H9 (cell line): Measurements from ENCODE around the gene ENPEP. TPM values are rescaled to one million over a fixed set of nuclear protein-coding genes. Genes with fewer than 3 reads are reported as not detected.
"Not testable (repeated sequence)": the region's sequence is repeated elsewhere in the genome, so short reads cannot be mapped to it uniquely, and the experiment has no call there.

Source experiments
- DNase-seq: peaks from one replicate; pipeline ENCODE4 v3.0.0-alpha.2; 2017
- H2AFZ ChIP-seq: one replicate; pipeline ENCODE4 v1.6.1; 2013; ENCODE audit warnings: mild to moderate bottlenecking, low read length, control low read depth, moderate library complexity
- H2AK5ac ChIP-seq: 2 replicates; pipeline ENCODE4 v1.6.1; 2013; ENCODE audit warnings: low read length, control low read depth, mixed read lengths; ENCODE audit not compliant: insufficient read length
- H2BK120ac ChIP-seq: one replicate; pipeline ENCODE4 v1.6.1; 2013; ENCODE audit warnings: low read depth, mild to moderate bottlenecking, low read length, control low read depth, inconsistent platforms; ENCODE audit not compliant: poor library complexity, severe bottlenecking
- H2BK12ac ChIP-seq: 2 replicates; pipeline ENCODE4 v1.6.1; 2013; ENCODE audit warnings: low read length, control low read depth, mixed read lengths, low read depth; ENCODE audit not compliant: insufficient read length
- H2BK15ac ChIP-seq: 2 replicates; pipeline ENCODE4 v1.6.1; 2013; ENCODE audit warnings: low read depth, low read length, control low read depth
- H2BK20ac ChIP-seq: one replicate; pipeline ENCODE4 v1.6.1; 2013; ENCODE audit warnings: low read depth, mild to moderate bottlenecking, low read length, control low read depth, inconsistent platforms; ENCODE audit not compliant: poor library complexity, severe bottlenecking
- H2BK5ac ChIP-seq: 2 replicates; pipeline ENCODE4 v1.6.1; 2013; ENCODE audit warnings: low read length, control low read depth, mixed read lengths; ENCODE audit not compliant: insufficient read length
- H3K14ac ChIP-seq: 2 replicates; pipeline ENCODE4 v1.6.1; 2013; ENCODE audit warnings: low read length, control low read depth; ENCODE audit not compliant: insufficient read depth
- H3K18ac ChIP-seq: 2 replicates; pipeline ENCODE4 v1.6.1; 2013; ENCODE audit warnings: low read depth, mild to moderate bottlenecking, mixed read lengths, low read length, control low read depth; ENCODE audit not compliant: insufficient read length
- H3K23ac ChIP-seq: 2 replicates; pipeline ENCODE4 v1.6.1; 2013; ENCODE audit warnings: low read length, control low read depth, mixed read lengths, low read depth; ENCODE audit not compliant: insufficient read length
- H3K23me2 ChIP-seq: 2 replicates; pipeline ENCODE4 v1.6.1; 2013; ENCODE audit warnings: low read depth, mild to moderate bottlenecking, mixed read lengths, low read length, control low read depth; ENCODE audit not compliant: insufficient read length, poor library complexity, severe bottlenecking
- H3K27ac ChIP-seq: 2 replicates; pipeline ENCODE4 v1.5.1; 2013; ENCODE audit warnings: low read length, control low read depth, mixed read lengths, low read depth; ENCODE audit not compliant: insufficient read length
- H3K27me3 ChIP-seq: 2 replicates; pipeline ENCODE4 v1.6.1; 2013; ENCODE audit warnings: low read length, control low read depth, inconsistent platforms; ENCODE audit not compliant: insufficient read depth
- H3K4ac ChIP-seq: 2 replicates; pipeline ENCODE4 v1.6.1; 2013; ENCODE audit warnings: low read depth, mild to moderate bottlenecking, control low read depth, inconsistent platforms, low read length, moderate library complexity
- H3K4me1 ChIP-seq: 2 replicates; pipeline ENCODE4 v1.6.1; 2013; ENCODE audit warnings: low read length, control low read depth, inconsistent platforms; ENCODE audit not compliant: insufficient read depth
- H3K4me2 ChIP-seq: 2 replicates; pipeline ENCODE4 v1.6.1; 2013; ENCODE audit warnings: low read length, control low read depth, mixed read lengths; ENCODE audit not compliant: insufficient read length, insufficient read depth
- H3K56ac ChIP-seq: 2 replicates; pipeline ENCODE4 v1.6.1; 2013; ENCODE audit warnings: low read depth, mild to moderate bottlenecking, mixed read lengths, low read length, control low read depth; ENCODE audit not compliant: insufficient read length
- H3K79me1 ChIP-seq: 2 replicates; pipeline ENCODE4 v1.6.1; 2013; ENCODE audit warnings: low read depth, mild to moderate bottlenecking, moderate library complexity, low read length, control low read depth, inconsistent platforms; ENCODE audit not compliant: insufficient read depth, poor library complexity, severe bottlenecking
- H3K79me2 ChIP-seq: 2 replicates; pipeline ENCODE4 v1.6.1; 2013; ENCODE audit warnings: low read length, control low read depth, inconsistent platforms; ENCODE audit not compliant: insufficient read depth
- H3K9ac ChIP-seq: 2 replicates; pipeline ENCODE4 v1.6.1; 2013; ENCODE audit warnings: low read length, control low read depth, mixed read lengths; ENCODE audit not compliant: insufficient read length; ENCODE audit errors: extremely low read depth
- H3K9me3 ChIP-seq: one replicate; pipeline ENCODE4 v1.6.1; 2013; ENCODE audit warnings: low read depth, low read length, inconsistent platforms; ENCODE audit not compliant: control insufficient read depth
- H3T11ph ChIP-seq: one replicate; pipeline ENCODE4 v1.6.1; 2013; ENCODE audit warnings: mild to moderate bottlenecking, low read length, control low read depth, inconsistent platforms
- H4K20me1 ChIP-seq: one replicate; pipeline ENCODE4 v1.6.1; 2013; ENCODE audit not compliant: control insufficient read depth, insufficient read length, insufficient read depth
- H4K5ac ChIP-seq: 2 replicates; pipeline ENCODE4 v1.6.1; 2013; ENCODE audit warnings: low read depth, mild to moderate bottlenecking, mixed read lengths, low read length, control low read depth; ENCODE audit not compliant: insufficient read length
- H4K8ac ChIP-seq: replicated peaks from 2 replicates; pipeline ENCODE4 v1.6.1; 2013; ENCODE audit warnings: low read length, control low read depth, mixed read lengths, low read depth; ENCODE audit not compliant: insufficient read length
- H4K91ac ChIP-seq: 2 replicates; pipeline ENCODE4 v1.6.1; 2013; ENCODE audit warnings: low read depth, mild to moderate bottlenecking, moderate library complexity, mixed read lengths, low read length, control low read depth; ENCODE audit not compliant: insufficient read length
- H3K27ac Mint-ChIP-seq, 3 experiments: 2 replicates in 2 of 3; 3 replicates in 1 of 3; pipeline ENCODE4 v1.8.0; 2020 to 2021; ENCODE audit warnings: mixed read lengths in 3 of 3, mild to moderate bottlenecking in 1 of 3, moderate library complexity in 1 of 3
- H3K27me3 Mint-ChIP-seq: 2 replicates; pipeline ENCODE4 v1.8.0; 2021; ENCODE audit warnings: low read depth, mild to moderate bottlenecking, moderate library complexity, mixed read lengths
- H3K36me3 Mint-ChIP-seq, 3 experiments: 2 replicates in 2 of 3; 3 replicates in 1 of 3; pipeline ENCODE4 v1.8.0; 2020 to 2021; ENCODE audit warnings: low read depth in 3 of 3, mixed read lengths in 3 of 3; ENCODE audit not compliant: insufficient read depth in 1 of 3
- H3K4me1 Mint-ChIP-seq, 2 experiments: 2 replicates each; pipeline ENCODE4 v1.8.0; 2020; ENCODE audit warnings: mixed read lengths in 2 of 2
- H3K4me3 Mint-ChIP-seq, 2 experiments: 2 replicates in 1 of 2; 3 replicates in 1 of 2; pipeline ENCODE4 v1.8.0; 2020 to 2021; ENCODE audit warnings: mild to moderate bottlenecking in 2 of 2, mixed read lengths in 2 of 2, moderate library complexity in 1 of 2
- H3K9me3 Mint-ChIP-seq, 2 experiments: 2 replicates in 1 of 2; 3 replicates in 1 of 2; pipeline ENCODE4 v1.8.0; 2020; ENCODE audit warnings: mild to moderate bottlenecking in 2 of 2, mixed read lengths in 2 of 2, moderate library complexity in 1 of 2
- WGBS: extraction: QIAGEN DNeasy Blood & Tissue Kit; methylation state at CpG from one replicate; pipeline ENCODE4 v1.1.7; 2013; ENCODE audit warnings: missing lambda C conversion rate, low lambda C conversion rate, mixed read lengths; ENCODE audit not compliant: insufficient read length; ENCODE audit errors: extremely low coverage; 5-methylcytosine and 5-hydroxymethylcytosine counted together
- total RNA-seq: library from RNA; stranded (reverse); gene quantifications from 2 replicates; pipeline ENCODE4 v1.2.1, GENCODE V29; 2021
- TF ChIP-seq, protein P1 (sequence below): fragments of 200-600 bp; sonication (generic); conservative IDR thresholded peaks from 3 replicates; pipeline ENCODE4 v1.8.0; 2021; ENCODE audit warnings: antibody characterized with exemption, mild to moderate bottlenecking

The ENPEP gene
- total RNA-seq, 1 experiment from 2014 or later, result 0.44 TPM

DNA sequence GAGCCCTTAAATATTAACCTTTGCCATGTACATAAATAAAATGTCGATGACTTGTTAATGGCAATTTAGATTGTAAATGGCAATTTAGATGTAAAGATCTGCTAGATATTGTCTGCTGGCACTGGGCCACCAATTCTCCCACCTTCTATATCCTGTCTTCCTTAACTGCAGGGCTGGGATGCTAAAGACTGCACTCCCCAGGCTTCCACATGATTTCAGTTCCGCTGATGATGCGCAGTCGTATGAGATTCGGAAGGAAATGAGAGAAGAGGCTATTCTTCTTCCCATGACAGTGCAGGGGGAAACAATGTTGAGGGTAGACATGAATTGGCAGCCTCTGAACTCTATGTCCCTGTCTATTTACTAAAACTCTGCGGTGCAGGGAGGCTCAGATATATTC is 91.3 kb downstream of the ENPEP start:
- Histone ChIP-seq H3K27ac (no peak overlapping the region), H3K18ac (no peak overlapping the region), H3K4me1 (no peaks in the 10 kb centered on the region), H2BK20ac (no peak overlapping the region), H3K4ac (no peak overlapping the region), H3K79me1 (no peaks in the 10 kb centered on the region), H2AFZ (no peak overlapping the region), H3T11ph (no peak overlapping the region), H3K79me2 (no peaks in the 10 kb centered on the region), H4K8ac (no peak overlapping the region), H4K5ac (no peak overlapping the region), H3K23ac (no peak overlapping the region), H3K4me2 (no peak overlapping the region), H2BK120ac (no peak overlapping the region), H3K14ac (no peak overlapping the region), H3K9me3 (no peaks in the 10 kb centered on the region), H4K91ac (no peak overlapping the region), H2AK5ac (no peak overlapping the region), H2BK5ac (no peak overlapping the region), H3K56ac (no peak overlapping the region), H3K9ac (no peak overlapping the region), H2BK12ac (no peak overlapping the region), H2BK15ac (no peak overlapping the region), H4K20me1 (no peaks in the 10 kb centered on the region), H3K27me3 (no peaks in the 10 kb centered on the region), H3K23me2 (no peaks in the 10 kb centered on the region)
- DNase-seq, result no peak
- peaks cover 3 to 4% of the 10 kb centered on the region in 2 experiments; a peak in 3 of 4 replicates for H3K4me1 Mint-ChIP-seq
- H3K36me3 Mint-ChIP-seq, result no peaks in the 10 kb centered on the region
- TF ChIP-seq, protein P1, sequence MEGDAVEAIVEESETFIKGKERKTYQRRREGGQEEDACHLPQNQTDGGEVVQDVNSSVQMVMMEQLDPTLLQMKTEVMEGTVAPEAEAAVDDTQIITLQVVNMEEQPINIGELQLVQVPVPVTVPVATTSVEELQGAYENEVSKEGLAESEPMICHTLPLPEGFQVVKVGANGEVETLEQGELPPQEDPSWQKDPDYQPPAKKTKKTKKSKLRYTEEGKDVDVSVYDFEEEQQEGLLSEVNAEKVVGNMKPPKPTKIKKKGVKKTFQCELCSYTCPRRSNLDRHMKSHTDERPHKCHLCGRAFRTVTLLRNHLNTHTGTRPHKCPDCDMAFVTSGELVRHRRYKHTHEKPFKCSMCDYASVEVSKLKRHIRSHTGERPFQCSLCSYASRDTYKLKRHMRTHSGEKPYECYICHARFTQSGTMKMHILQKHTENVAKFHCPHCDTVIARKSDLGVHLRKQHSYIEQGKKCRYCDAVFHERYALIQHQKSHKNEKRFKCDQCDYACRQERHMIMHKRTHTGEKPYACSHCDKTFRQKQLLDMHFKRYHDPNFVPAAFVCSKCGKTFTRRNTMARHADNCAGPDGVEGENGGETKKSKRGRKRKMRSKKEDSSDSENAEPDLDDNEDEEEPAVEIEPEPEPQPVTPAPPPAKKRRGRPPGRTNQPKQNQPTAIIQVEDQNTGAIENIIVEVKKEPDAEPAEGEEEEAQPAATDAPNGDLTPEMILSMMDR, result no peak
- no CpG with 5 or more reads among the region's 6 CpGs for WGBS
- H3K4me3 Mint-ChIP-seq, result no peak overlapping the region
- H3K27me3 Mint-ChIP-seq, result no peaks in the 10 kb centered on the region
- H3K27ac Mint-ChIP-seq, result no peak overlapping the region
- no peaks in the 10 kb centered on the region for H3K9me3 Mint-ChIP-seq

DNA sequence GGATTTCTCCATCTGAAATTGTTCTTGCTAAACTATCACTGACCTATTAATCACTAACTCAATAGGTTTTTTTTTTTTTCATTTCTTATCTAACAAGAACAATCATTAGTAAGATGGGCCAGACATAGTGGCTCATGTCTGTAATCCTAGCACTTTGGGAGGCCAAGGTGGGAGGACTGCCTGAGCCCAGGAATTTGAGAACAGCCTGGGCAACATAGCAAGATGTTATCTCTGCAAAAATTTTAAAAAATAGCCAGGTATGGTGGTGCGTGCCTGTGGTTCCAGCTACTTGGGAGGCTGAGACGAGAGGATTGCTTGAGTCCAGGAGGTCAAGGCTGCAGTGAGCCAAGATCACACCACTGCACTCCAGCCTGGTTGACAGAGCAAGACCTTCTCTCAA is 100.7 kb downstream of the ENPEP start:
- H3K27ac Mint-ChIP-seq, H2AFZ ChIP-seq, H3T11ph ChIP-seq, H3K56ac ChIP-seq, H3K18ac ChIP-seq, H3K79me1 ChIP-seq, H2BK12ac ChIP-seq, DNase-seq, H3K9me3 ChIP-seq, H3K27me3 ChIP-seq, H2BK20ac ChIP-seq, H3K4ac ChIP-seq, H2BK5ac ChIP-seq, H3K14ac ChIP-seq, H2BK15ac ChIP-seq, H3K27ac ChIP-seq, H4K5ac ChIP-seq, H3K23ac ChIP-seq, H4K20me1 ChIP-seq, H3K4me1 ChIP-seq, H3K9me3 Mint-ChIP-seq, H3K4me3 Mint-ChIP-seq, H2BK120ac ChIP-seq, H3K4me1 Mint-ChIP-seq, H3K79me2 ChIP-seq, H3K4me2 ChIP-seq, H3K27me3 Mint-ChIP-seq, H3K23me2 ChIP-seq, H4K8ac ChIP-seq, H2AK5ac ChIP-seq, H4K91ac ChIP-seq, H3K9ac ChIP-seq, H3K36me3 Mint-ChIP-seq: not testable (repeated sequence)
- no CpG with 5 or more reads among the region's 2 CpGs for WGBS
